ENCODE data around the gene STK33. TPM values are rescaled to one million over a fixed set of nuclear protein-coding genes. Genes with fewer than 3 reads are reported as not detected.

STK33 gene
- total RNA-seq, 1 experiment from 2014 or later, result 0.21 TPM

DNA sequence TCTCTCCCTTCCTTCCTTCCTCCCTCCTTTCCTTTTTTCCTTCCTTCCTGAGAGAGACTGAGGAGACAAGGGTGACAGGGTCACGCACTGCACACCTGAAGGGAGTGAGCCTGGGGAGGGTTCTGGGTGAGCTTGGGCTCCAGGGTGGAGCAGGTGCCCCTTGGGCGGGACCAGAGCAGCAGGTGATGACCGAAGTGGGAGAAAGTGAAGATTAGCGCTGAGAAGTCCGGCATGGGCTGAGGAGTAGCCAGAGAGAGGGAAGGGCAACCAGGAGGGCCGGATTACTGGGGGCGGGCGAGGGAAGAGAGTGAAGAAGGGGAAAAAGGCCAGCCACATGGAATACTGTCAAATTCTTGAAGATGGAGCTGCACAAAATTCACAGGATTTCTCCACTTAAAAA lies 231.1 kb downstream of the STK33 start:
- no peak overlapping the region for H3K4me3 ChIP-seq
- H3K4me1 ChIP-seq (replicated peaks), result no peaks in the 10 kb centered on the region
- no peak overlapping the region for H3K27ac ChIP-seq
- H3K27me3 ChIP-seq (replicated peaks), result no peaks in the 10 kb centered on the region
- no peaks in the 10 kb centered on the region for H3K9me3 ChIP-seq (replicated peaks)
- no peaks in the 10 kb centered on the region for H3K36me3 ChIP-seq
- no peak for DNase-seq (ENCODE audit: low read depth in 1 of 2, low spot score in 2 of 2)

DNA sequence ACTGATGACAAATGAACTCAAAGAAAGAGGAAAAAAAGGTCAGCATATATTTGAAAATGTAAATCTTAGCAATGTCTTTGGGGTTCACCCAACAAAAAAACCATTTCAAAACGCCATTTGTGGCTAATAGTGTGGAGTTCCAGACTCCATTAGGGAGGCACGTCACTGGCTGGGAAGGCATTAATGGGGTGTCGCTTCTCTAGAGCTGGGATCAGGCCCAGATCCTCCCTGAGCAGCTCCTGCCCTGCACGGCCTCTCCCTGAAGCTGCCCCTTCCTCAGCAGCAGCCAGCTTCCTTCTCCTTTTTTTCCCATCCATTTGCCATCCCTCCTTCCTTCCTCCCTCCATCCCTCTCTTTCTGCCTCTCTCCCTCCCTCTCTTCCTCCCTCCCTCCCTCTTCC lies 231.5 kb downstream of the STK33 start:
- Histone ChIP-seq H3K9me3 (replicated peaks) (no peaks in the 10 kb centered on the region), H3K4me3 (no peak overlapping the region), H3K27ac (no peak overlapping the region), H3K36me3 (no peaks in the 10 kb centered on the region), H3K27me3 (replicated peaks) (no peaks in the 10 kb centered on the region), H3K4me1 (replicated peaks) (no peaks in the 10 kb centered on the region)
- no peak for DNase-seq (ENCODE audit: low read depth in 1 of 2, low spot score in 2 of 2)

DNA sequence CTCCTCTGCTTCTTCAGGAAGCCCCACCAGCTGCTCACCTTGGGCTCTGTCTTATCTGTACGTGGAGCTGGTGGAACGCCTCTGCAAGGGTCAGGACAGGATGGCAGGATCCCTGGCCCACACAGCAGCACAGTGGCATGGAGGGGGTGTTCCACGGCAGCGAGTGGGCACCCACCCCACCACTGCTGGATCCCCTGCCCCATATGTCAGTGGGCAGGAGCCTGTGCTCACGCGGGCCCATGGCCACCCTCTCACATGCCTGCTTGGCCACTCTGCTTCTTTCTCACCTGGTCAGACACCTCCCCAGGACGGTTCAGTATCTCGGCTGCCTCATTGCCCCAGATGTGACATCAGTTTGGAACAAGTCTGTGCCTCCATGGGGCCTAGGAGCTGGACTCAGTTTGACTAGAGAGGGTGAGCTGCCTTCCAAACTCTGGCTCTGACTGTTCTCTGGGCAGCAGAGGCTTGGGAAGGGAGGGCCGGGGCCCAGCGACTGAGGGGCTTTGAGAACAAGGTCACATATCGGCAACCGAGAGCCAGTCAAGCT lies 232.3 kb downstream of the STK33 start:
- DNase-seq (ENCODE audit: low read depth in 1 of 2, low spot score in 2 of 2), result no peak
- Histone ChIP-seq H3K9me3 (replicated peaks) (no peaks in the 10 kb centered on the region), H3K4me1 (replicated peaks) (no peaks in the 10 kb centered on the region), H3K27ac (no peak overlapping the region), H3K4me3 (no peak overlapping the region), H3K36me3 (no peaks in the 10 kb centered on the region), H3K27me3 (replicated peaks) (no peaks in the 10 kb centered on the region)

DNA sequence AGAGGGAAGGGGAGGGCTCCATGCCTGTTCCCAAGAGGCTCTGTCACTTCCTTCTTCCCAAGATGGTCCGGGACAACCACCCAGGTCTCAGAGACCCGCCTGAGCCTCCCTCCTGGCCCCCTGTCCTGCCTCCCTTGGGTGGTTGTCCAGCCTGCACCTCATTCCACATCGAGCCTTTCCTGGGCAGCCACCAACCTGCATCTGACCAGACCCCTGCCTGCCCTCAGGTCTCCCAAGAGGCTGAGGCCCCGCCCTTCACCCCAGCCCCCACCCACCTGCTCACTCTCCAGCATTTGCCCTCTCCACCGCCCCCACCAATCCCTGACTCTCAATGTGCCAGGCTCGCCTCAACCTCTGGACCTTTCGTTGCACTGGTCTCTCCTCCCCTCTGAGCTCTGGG lies 232.8 kb downstream of the STK33 start:
- no peak for DNase-seq (ENCODE audit: low read depth in 1 of 2, low spot score in 2 of 2)
- Histone ChIP-seq H3K27me3 (replicated peaks) (no peaks in the 10 kb centered on the region), H3K4me3 (no peak overlapping the region), H3K4me1 (replicated peaks) (no peaks in the 10 kb centered on the region), H3K9me3 (replicated peaks) (no peaks in the 10 kb centered on the region), H3K27ac (no peak overlapping the region), H3K36me3 (no peaks in the 10 kb centered on the region)

DNA sequence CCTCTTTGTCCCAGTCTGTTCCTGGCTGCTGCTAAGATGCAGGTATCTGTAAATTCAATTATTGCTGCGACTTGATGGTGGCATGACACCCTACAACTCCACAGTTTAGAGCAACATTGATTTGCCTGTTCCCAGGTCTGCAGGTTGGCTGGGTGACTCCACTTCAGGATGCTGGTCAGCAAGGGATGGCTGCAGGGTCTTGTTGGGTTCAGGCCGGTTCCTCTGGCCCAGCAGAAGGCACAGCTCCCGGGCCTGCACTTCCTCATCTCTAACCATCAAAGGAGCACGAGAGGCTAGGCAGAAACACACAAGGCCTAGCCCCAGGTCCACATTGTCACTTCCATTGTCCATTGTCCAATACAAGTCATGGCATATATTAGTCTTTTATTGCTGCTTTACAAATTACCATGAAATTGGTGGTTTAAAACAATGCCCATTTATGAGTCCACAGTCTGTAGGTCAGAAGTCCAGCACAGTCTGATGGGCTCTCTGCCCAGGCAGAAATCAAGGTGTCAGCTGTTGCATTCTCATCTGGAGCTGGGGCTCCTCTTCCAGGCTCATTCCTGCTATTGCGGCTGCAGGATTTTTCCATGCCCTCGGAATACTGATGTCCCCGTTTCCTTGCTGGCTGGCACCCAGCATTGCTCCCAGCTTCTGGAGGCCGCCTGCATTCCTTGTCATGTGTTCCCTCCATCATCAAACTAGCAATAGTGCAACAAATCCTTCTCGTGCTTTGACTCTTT lies 233.8 kb downstream of the STK33 start:
- no peaks in the 10 kb centered on the region for H3K36me3 ChIP-seq
- DNase-seq (ENCODE audit: low read depth in 1 of 2, low spot score in 2 of 2), result no peak
- no peak overlapping the region for H3K27ac ChIP-seq
- no peak overlapping the region for H3K4me3 ChIP-seq
- H3K9me3 ChIP-seq (replicated peaks), result no peaks in the 10 kb centered on the region
- no peaks in the 10 kb centered on the region for H3K27me3 ChIP-seq (replicated peaks)
- no peaks in the 10 kb centered on the region for H3K4me1 ChIP-seq (replicated peaks)

DNA sequence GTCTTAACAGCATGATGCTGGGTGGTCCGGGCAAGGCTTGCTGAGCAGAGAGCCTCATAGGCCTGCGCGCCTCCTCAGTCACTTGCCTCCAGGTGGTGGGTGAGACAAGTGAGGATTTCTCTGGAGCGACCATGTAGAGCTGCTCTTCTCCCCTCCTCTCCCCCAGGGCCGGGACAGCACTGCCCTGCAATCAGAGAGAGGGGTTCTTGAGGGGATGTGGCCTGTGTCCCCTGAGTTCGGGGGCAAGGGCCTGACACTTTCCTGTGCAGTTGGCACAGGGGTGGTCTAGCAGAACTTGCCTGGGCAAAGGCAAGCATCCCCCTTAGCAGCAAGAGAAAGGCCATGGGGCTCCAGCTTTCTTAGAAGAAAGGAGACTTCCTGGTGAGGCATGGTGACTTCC lies 234.5 kb downstream of the STK33 start:
- H3K4me3 ChIP-seq, result no peak overlapping the region
- no peak for DNase-seq (ENCODE audit: low read depth in 1 of 2, low spot score in 2 of 2)
- no peaks in the 10 kb centered on the region for H3K27me3 ChIP-seq (replicated peaks)
- no peaks in the 10 kb centered on the region for H3K9me3 ChIP-seq (replicated peaks)
- no peaks in the 10 kb centered on the region for H3K4me1 ChIP-seq (replicated peaks)
- H3K27ac ChIP-seq, result no peak overlapping the region
- no peaks in the 10 kb centered on the region for H3K36me3 ChIP-seq

DNA sequence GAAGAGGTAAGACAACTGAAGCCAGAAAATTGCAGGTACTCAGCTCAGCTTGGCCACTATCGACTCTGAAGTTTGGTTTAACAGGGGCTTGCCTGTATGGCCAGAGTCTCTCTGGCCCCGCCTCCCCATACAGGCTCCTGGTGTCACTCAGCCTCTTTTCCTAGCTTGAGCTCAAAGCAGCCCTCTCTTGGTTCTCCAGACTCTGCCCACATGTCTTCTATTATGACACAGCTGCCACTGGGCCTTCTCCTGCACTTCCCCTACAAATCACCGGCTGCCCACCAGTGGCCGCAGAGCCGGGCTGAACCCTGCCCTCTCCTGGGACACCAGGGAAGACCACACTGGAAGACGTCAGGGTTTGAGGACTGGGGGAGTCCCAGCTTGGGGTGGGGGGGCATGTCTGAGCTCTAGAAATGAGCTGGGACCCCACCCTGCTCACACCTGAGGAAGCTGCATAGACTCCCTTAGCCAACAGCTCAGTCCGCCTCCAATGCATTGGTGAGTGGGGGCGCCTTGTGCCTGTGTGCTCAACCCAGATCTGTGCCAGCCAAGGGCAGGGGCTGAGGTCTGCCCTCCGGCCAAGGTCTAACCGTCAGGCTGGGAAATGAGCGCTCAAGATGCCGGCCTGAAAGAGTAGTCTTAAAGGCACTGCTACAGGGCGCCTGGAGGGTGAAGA lies 236.0 kb downstream of the STK33 start:
- H3K27ac ChIP-seq, result no peak overlapping the region
- no peaks in the 10 kb centered on the region for H3K27me3 ChIP-seq (replicated peaks)
- DNase-seq (ENCODE audit: low read depth in 1 of 2, low spot score in 2 of 2), result no peak
- no peak overlapping the region for H3K4me3 ChIP-seq
- H3K9me3 ChIP-seq (replicated peaks), result no peaks in the 10 kb centered on the region
- H3K4me1 ChIP-seq (replicated peaks), result no peaks in the 10 kb centered on the region
- H3K36me3 ChIP-seq, result no peaks in the 10 kb centered on the region

DNA sequence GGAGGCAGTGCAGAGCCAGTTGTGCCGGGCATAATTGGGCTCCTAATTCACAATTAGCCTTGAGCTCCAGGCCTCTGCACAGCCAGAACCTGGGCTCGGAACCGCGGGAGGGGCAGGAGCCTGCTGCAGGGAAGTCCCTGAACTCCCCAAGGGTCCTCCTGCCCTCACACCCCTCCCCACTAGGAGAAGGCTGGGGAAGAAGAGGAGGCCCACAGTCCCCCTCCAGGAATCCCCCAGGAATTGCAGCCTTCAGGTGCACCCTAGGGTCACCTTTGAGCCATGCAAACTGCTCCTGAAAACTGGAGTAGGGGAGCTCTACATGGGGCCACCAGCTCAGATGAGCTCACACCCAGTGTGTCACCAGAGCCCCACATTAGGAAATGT lies 236.5 kb downstream of the STK33 start:
- no peak for DNase-seq (ENCODE audit: low read depth in 1 of 2, low spot score in 2 of 2)
- H3K27ac ChIP-seq, result no peak overlapping the region
- no peaks in the 10 kb centered on the region for H3K36me3 ChIP-seq
- no peaks in the 10 kb centered on the region for H3K4me1 ChIP-seq (replicated peaks)
- H3K27me3 ChIP-seq (replicated peaks), result no peaks in the 10 kb centered on the region
- H3K9me3 ChIP-seq (replicated peaks), result no peaks in the 10 kb centered on the region
- H3K4me3 ChIP-seq, result no peak overlapping the region

DNA sequence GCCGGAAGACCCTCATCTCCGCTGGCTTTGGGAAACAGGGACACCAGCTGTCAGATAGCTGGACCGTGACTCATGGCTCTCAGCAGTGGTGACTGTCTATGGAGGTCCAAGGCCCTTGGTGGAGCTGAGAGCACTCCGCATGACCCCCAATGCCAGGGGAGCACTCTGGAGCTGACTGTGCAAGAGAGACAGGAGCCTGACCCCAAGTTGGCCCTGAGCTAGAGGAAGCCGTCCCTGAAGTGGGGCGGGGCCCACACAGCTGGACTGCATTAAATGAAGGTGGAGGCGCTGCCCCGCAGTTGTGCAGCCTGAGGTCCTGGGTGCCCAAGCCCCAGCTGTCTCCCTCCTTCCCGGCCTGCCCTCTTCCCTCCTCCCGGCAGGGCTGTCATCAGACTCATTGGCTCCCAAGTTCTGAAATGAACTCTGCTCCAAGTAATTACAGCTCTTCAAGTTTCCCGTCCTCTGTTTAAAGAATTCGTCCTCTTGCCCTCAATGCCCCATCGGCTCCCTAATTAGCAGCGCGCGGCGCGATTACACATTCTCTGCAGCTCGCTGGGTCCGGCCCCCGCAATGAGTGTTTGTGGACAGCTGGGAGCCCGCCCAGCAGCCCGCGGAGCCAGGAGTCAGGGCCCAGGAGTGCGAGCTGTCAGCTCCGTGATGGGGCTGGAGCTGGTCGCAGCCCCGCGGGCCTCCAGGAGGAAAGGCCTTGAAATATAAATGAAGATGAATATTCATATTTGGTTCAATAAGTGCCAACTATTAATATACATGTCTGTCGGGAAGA lies 237.1 kb downstream of the STK33 start:
- H3K4me1 ChIP-seq (replicated peaks), result no peaks in the 10 kb centered on the region
- H3K9me3 ChIP-seq (replicated peaks), result no peaks in the 10 kb centered on the region
- H3K27me3 ChIP-seq (replicated peaks), result no peaks in the 10 kb centered on the region
- H3K27ac ChIP-seq, result no peak overlapping the region
- DNase-seq (ENCODE audit: low read depth in 1 of 2, low spot score in 2 of 2), result no peak
- H3K36me3 ChIP-seq, result no peaks in the 10 kb centered on the region
- H3K4me3 ChIP-seq, result no peak overlapping the region

DNA sequence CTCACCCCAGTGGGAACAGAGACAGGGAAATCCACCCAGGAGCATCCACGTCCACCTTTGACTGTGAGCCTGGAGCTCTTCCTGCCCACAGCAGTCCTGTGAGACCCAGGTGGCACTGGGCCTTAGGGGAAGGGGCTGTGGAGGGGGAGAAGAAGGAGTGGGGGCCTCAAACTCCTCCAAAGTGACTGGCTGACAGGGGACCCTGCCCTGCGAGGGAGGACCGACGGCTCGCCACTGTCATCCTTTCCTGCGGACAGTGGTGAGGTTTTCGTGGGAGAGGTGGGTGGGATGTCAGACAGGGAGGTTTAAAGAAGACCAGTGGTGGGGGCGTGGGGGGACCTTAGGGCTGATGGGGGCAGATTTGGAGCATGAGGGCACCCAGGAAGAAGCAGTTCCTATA lies 237.8 kb downstream of the STK33 start:
- Histone ChIP-seq H3K27me3 (replicated peaks) (no peaks in the 10 kb centered on the region), H3K4me1 (replicated peaks) (no peaks in the 10 kb centered on the region), H3K4me3 (no peak overlapping the region), H3K27ac (no peak overlapping the region), H3K36me3 (no peaks in the 10 kb centered on the region), H3K9me3 (replicated peaks) (no peaks in the 10 kb centered on the region)
- no peak for DNase-seq (ENCODE audit: low read depth in 1 of 2, low spot score in 2 of 2)

DNA sequence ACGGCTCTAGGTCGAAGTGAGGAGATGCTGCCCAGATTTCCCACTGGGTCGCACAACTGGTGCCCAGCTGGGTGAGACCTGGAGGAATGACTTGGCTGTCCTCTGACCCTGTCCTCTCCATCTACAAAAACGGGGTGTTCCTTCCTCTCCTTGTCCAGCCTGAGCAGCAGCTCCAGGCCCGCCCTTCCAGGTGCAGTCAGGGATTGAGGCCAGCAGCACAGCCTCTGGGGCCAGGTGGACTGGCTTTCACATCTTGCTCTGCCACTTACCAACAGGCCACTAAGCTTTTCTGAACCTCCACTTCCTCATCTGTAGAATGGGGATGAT lies 238.6 kb downstream of the STK33 start:
- H3K4me1 ChIP-seq (replicated peaks), result no peaks in the 10 kb centered on the region
- no peaks in the 10 kb centered on the region for H3K9me3 ChIP-seq (replicated peaks)
- no peak overlapping the region for H3K4me3 ChIP-seq
- no peaks in the 10 kb centered on the region for H3K36me3 ChIP-seq
- no peaks in the 10 kb centered on the region for H3K27me3 ChIP-seq (replicated peaks)
- H3K27ac ChIP-seq, result no peak overlapping the region
- DNase-seq (ENCODE audit: low read depth in 1 of 2, low spot score in 2 of 2), result no peak

DNA sequence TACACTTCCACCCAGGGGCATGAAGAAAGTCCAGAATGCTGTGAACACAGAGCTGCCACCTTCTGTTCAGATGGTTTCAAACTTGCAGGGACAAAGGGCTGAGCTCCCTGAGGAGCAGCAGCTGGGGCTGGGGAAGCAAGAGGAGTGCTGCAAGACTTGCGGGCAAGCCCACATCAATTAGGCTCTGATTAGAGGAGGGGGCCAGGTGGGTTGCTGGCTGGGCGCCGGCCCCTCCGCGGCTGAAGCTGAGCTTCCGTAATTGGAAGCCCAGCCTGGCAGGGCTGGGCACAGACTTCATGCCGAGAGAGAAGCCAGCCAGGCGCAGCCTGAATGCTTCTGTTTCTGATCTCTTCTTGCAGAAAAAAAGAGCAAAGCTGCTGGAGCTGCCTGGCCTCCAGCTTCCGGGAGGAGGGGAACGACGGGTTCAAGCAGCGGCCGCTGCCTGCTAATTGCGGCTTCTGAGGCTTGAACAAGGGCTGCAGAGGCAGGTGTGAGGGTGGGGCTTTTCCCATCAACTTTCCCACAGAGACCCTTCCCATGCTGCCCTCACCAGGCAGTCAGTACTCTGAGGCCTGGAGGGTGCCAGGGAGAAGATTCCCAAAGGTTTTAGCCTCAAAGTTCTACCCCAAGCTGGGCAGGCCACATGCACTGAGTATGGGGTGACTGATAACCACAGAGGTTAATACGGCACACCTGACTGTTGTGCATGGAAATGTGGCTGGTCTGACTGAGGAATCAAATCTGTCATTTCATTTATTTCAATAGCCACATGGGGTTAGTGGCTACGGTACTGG lies 239.2 kb downstream of the STK33 start:
- H3K9me3 ChIP-seq (replicated peaks), result no peaks in the 10 kb centered on the region
- H3K27ac ChIP-seq, result no peak overlapping the region
- no peak for DNase-seq (ENCODE audit: low read depth in 1 of 2, low spot score in 2 of 2)
- no peaks in the 10 kb centered on the region for H3K27me3 ChIP-seq (replicated peaks)
- no peaks in the 10 kb centered on the region for H3K4me1 ChIP-seq (replicated peaks)
- no peaks in the 10 kb centered on the region for H3K36me3 ChIP-seq
- H3K4me3 ChIP-seq, result no peak overlapping the region

DNA sequence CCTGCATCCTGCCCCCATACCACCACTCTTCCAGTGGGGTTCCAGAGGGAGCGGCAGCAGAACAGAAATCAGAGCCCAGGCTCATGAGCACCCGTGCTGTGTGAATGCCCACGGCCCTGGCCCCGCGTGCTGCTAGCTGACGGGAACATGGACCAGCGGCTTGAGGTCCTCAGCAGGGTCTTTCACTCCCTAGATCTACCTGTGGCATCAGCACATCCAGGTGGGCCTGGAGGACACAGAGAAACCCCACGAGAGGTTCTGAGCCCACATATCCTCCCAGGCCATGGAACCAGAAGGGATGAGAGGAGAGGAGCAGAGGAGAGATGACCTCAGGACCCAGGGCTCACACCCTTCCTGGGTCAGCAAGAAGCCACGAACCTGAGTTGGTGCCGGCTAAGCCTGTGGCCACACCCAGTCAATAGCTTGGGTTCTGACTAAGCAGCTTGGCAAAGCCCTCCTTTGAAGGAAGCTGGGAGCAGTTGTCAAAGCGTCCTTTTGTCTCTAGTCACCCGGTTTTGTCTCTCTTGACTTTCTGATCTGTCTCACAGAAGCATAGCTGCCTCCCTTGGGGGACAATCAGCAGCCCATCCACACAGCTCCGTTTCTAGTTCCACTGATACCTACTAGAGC lies 241.0 kb downstream of the STK33 start:
- Histone ChIP-seq H3K4me3 (no peak overlapping the region), H3K4me1 (replicated peaks) (no peaks in the 10 kb centered on the region), H3K36me3 (no peaks in the 10 kb centered on the region), H3K27me3 (replicated peaks) (no peaks in the 10 kb centered on the region), H3K9me3 (replicated peaks) (no peaks in the 10 kb centered on the region), H3K27ac (no peak overlapping the region)
- DNase-seq (ENCODE audit: low read depth in 1 of 2, low spot score in 2 of 2), result no peak

Data from SJSA1 (cell line).